ENCODE results near the gene GMDS. TPM values are rescaled to one million over a fixed set of nuclear protein-coding genes. Genes with fewer than 3 reads are reported as not detected.

Gene GMDS
- total and polyA plus RNA-seq, 2 experiments from 2014 or later: 30.1 to 36.5 TPM

DNA sequence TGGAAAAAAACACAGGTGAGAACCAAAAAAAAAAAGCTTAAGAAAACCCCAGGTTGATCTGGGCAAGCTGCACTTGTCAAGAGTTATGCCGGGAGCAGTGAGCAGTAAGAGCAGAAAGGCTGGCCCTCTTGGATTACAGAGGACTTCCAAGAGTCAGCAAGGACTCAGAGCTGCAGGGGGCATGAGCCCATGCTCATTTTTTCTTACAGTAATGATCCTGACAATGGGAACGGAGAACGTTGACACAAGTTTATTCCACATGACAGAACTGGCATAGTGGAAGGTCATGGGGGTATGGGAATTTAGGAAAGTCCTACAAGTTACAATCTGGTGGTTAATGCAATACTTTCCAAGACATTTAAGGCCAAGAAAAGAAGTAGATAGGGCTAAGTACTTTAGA, 256.6 kb downstream of the GMDS start (continued):
- TF ChIP-seq, protein P1, sequence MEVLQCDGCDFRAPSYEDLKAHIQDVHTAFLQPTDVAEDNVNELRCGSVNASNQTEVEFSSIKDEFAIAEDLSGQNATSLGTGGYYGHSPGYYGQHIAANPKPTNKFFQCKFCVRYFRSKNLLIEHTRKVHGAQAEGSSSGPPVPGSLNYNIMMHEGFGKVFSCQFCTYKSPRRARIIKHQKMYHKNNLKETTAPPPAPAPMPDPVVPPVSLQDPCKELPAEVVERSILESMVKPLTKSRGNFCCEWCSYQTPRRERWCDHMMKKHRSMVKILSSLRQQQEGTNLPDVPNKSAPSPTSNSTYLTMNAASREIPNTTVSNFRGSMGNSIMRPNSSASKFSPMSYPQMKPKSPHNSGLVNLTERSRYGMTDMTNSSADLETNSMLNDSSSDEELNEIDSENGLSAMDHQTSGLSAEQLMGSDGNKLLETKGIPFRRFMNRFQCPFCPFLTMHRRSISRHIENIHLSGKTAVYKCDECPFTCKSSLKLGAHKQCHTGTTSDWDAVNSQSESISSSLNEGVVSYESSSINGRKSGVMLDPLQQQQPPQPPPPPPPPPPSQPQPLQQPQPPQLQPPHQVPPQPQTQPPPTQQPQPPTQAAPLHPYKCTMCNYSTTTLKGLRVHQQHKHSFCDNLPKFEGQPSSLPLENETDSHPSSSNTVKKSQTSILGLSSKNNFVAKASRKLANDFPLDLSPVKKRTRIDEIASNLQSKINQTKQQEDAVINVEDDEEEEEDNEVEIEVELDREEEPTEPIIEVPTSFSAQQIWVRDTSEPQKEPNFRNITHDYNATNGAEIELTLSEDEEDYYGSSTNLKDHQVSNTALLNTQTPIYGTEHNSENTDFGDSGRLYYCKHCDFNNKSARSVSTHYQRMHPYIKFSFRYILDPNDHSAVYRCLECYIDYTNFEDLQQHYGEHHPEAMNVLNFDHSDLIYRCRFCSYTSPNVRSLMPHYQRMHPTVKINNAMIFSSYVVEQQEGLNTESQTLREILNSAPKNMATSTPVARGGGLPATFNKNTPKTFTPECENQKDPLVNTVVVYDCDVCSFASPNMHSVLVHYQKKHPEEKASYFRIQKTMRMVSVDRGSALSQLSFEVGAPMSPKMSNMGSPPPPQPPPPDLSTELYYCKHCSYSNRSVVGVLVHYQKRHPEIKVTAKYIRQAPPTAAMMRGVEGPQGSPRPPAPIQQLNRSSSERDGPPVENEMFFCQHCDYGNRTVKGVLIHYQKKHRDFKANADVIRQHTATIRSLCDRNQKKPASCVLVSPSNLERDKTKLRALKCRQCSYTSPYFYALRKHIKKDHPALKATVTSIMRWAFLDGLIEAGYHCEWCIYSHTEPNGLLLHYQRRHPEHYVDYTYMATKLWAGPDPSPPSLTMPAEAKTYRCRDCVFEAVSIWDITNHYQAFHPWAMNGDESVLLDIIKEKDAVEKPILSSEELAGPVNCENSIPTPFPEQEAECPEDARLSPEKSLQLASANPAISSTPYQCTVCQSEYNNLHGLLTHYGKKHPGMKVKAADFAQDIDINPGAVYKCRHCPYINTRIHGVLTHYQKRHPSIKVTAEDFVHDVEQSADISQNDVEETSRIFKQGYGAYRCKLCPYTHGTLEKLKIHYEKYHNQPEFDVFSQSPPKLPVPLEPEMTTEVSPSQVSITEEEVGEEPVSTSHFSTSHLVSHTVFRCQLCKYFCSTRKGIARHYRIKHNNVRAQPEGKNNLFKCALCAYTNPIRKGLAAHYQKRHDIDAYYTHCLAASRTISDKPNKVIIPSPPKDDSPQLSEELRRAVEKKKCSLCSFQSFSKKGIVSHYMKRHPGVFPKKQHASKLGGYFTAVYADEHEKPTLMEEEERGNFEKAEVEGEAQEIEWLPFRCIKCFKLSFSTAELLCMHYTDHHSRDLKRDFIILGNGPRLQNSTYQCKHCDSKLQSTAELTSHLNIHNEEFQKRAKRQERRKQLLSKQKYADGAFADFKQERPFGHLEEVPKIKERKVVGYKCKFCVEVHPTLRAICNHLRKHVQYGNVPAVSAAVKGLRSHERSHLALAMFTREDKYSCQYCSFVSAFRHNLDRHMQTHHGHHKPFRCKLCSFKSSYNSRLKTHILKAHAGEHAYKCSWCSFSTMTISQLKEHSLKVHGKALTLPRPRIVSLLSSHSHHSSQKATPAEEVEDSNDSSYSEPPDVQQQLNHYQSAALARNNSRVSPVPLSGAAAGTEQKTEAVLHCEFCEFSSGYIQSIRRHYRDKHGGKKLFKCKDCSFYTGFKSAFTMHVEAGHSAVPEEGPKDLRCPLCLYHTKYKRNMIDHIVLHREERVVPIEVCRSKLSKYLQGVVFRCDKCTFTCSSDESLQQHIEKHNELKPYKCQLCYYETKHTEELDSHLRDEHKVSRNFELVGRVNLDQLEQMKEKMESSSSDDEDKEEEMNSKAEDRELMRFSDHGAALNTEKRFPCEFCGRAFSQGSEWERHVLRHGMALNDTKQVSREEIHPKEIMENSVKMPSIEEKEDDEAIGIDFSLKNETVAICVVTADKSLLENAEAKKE (CRISPR knock-in tag; IDR thresholded peaks at IDR 0.05): no peak
- TF ChIP-seq ZNF114 (CRISPR knock-in tag; IDR thresholded peaks at IDR 0.05): no peak
- no peak for TF ChIP-seq STAT1 (IDR thresholded peaks at IDR 0.05; ENCODE audit: unreplicated experiment)
- TF ChIP-seq ZNF331 (CRISPR knock-in tag; IDR thresholded peaks at IDR 0.05; ENCODE audit: low read depth): no peak
- TF ChIP-seq, protein P2, sequence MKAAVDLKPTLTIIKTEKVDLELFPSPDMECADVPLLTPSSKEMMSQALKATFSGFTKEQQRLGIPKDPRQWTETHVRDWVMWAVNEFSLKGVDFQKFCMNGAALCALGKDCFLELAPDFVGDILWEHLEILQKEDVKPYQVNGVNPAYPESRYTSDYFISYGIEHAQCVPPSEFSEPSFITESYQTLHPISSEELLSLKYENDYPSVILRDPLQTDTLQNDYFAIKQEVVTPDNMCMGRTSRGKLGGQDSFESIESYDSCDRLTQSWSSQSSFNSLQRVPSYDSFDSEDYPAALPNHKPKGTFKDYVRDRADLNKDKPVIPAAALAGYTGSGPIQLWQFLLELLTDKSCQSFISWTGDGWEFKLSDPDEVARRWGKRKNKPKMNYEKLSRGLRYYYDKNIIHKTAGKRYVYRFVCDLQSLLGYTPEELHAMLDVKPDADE (IDR thresholded peaks at IDR 0.05): no peak
- TF ChIP-seq EZH2phosphoT487 (IDR thresholded peaks at IDR 0.05; ENCODE audit: unreplicated experiment): no peak
- no peak for TF ChIP-seq CREB1 (CRISPR knock-in tag; IDR thresholded peaks at IDR 0.05; ENCODE audit: low read depth)

DNA sequence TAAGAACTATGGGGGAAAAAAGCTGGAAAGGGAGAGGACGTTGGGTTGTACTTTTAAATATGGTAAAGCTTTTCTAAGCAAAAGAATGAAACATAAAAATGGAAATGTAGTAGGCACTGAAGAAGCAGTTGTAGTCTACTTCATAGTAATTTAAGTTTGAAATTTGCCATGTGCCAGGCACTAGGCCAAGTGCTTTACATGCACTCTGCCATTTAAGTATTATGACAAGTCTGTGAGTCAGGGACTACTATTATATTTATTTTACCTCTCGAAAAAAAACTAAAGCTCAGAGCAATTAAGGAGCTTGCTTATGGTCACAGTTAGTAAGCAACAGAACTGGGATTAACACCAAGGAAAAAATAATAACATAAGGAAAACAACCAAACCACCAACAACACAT, 257.8 kb downstream of the GMDS start:
- DNase-seq (ENCODE audit: low spot score) (no peak), ATAC-seq (no peak)
- H3K4me3 ChIP-seq: no peak overlapping the region
- no peaks in the 10 kb centered on the region for H3K9me2 ChIP-seq (ENCODE audit: insufficient read depth)
- peaks cover 12% of the 10 kb centered on the region; the same call in 2 of the 3 replicates for H3K36me3 Mint-ChIP-seq (ENCODE audit: low read depth)
- no peaks in the 10 kb centered on the region for H3K27me3 ChIP-seq (ENCODE audit: insufficient read depth)
- peaks cover 16% of the 10 kb centered on the region for H3K9me3 Mint-ChIP-seq
- no peaks in the 10 kb centered on the region for H3F3A ChIP-seq (replicated peaks; ENCODE audit: low read depth)
- H4K20me1 ChIP-seq (replicated peaks; ENCODE audit: insufficient read depth): no peaks in the 10 kb centered on the region
- no peak overlapping the region for H3K4me2 ChIP-seq
- no peaks in the 10 kb centered on the region for H3K36me3 ChIP-seq (ENCODE audit: insufficient read depth)
- peaks cover 7% of the 10 kb centered on the region; the same call in 1 of the 2 replicates for H3K79me2 ChIP-seq (replicated peaks; ENCODE audit: insufficient read depth)
- H2AFZ ChIP-seq: no peak overlapping the region
- no peak overlapping the region for H3K27ac ChIP-seq (ENCODE audit: low read depth)
- no peak overlapping the region for H3K4me3 Mint-ChIP-seq
- H3K4me1 ChIP-seq (ENCODE audit: insufficient read depth): 0 out of 2 replicates have a peak, but pooled peaks cover 3% of the 10 kb centered on the region
- peaks cover 2% of the 10 kb centered on the region for H3K27me3 Mint-ChIP-seq (ENCODE audit: insufficient read depth, low read depth, poor library complexity)
- H3K27ac Mint-ChIP-seq: no peak overlapping the region
- H3K4me1 Mint-ChIP-seq: peaks cover 5% of the 10 kb centered on the region; the same call in 2 of the 3 replicates
- no peak for TF ChIP-seq NANOG (IDR thresholded peaks at IDR 0.05; ENCODE audit: borderline replicate concordance)
- TF ChIP-seq EZH2 (IDR thresholded peaks at IDR 0.05; ENCODE audit: low read depth, unreplicated experiment): no peak
- TF ChIP-seq, protein P3, sequence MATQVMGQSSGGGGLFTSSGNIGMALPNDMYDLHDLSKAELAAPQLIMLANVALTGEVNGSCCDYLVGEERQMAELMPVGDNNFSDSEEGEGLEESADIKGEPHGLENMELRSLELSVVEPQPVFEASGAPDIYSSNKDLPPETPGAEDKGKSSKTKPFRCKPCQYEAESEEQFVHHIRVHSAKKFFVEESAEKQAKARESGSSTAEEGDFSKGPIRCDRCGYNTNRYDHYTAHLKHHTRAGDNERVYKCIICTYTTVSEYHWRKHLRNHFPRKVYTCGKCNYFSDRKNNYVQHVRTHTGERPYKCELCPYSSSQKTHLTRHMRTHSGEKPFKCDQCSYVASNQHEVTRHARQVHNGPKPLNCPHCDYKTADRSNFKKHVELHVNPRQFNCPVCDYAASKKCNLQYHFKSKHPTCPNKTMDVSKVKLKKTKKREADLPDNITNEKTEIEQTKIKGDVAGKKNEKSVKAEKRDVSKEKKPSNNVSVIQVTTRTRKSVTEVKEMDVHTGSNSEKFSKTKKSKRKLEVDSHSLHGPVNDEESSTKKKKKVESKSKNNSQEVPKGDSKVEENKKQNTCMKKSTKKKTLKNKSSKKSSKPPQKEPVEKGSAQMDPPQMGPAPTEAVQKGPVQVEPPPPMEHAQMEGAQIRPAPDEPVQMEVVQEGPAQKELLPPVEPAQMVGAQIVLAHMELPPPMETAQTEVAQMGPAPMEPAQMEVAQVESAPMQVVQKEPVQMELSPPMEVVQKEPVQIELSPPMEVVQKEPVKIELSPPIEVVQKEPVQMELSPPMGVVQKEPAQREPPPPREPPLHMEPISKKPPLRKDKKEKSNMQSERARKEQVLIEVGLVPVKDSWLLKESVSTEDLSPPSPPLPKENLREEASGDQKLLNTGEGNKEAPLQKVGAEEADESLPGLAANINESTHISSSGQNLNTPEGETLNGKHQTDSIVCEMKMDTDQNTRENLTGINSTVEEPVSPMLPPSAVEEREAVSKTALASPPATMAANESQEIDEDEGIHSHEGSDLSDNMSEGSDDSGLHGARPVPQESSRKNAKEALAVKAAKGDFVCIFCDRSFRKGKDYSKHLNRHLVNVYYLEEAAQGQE (IDR thresholded peaks at IDR 0.05; ENCODE audit: unreplicated experiment): no peak
- TF ChIP-seq POLR2AphosphoS5 (IDR thresholded peaks at IDR 0.05; ENCODE audit: low read depth): no peak
- TF ChIP-seq, protein P2 (IDR thresholded peaks at IDR 0.05): no peak
- no peak for TF ChIP-seq JUNB (IDR thresholded peaks at IDR 0.05; ENCODE audit: unreplicated experiment)
- no peak for TF ChIP-seq EZH2phosphoT487 (IDR thresholded peaks at IDR 0.05; ENCODE audit: unreplicated experiment)
- TF ChIP-seq CREB1 (CRISPR knock-in tag; IDR thresholded peaks at IDR 0.05; ENCODE audit: low read depth): no peak
- TF ChIP-seq STAT1 (IDR thresholded peaks at IDR 0.05; ENCODE audit: unreplicated experiment): no peak
- TF ChIP-seq ZNF114 (CRISPR knock-in tag; IDR thresholded peaks at IDR 0.05): no peak
